CD4-positive, alpha-beta T cell treated with Interleukin-12 subunit alpha and Interleukin-12 subunit beta, for 1 hour (primary cell): ENCODE measurements around the gene GPC1.

Experiments
- DNase-seq: peaks from one replicate; pipeline ENCODE4 v3.0.0-alpha.2; 2020

Gene GPC1

GRCh38 chr2:240458044-240458899 is 22.8 kb downstream of the GPC1 start:
- no peak for DNase-seq

GRCh38 chr2:240458900-240459391 is 23.5 kb downstream of the GPC1 start:
- DNase-seq = no peak

- DNase-seq = no peak
Observed at GRCh38 chr2:240459401-240460252, 24.2 kb downstream of the GPC1 start.

GRCh38 chr2:240460253-240460711 is 24.8 kb downstream of the GPC1 start:
- DNase-seq = no peak

- DNase-seq = no peak
Observed at GRCh38 chr2:240460781-240461431, 25.4 kb downstream of the GPC1 start.

- DNase-seq = no peak
Observed at GRCh38 chr2:240461471-240462072, 26.1 kb downstream of the GPC1 start.

- no peak for DNase-seq
Observed at GRCh38 chr2:240462073-240462706, 26.7 kb downstream of the GPC1 start.

GRCh38 chr2:240462707-240463273 is 27.3 kb downstream of the GPC1 start:
- no peak for DNase-seq

- no peak for DNase-seq
Observed at GRCh38 chr2:240463274-240463865, 27.9 kb downstream of the GPC1 start.

GRCh38 chr2:240463866-240464481 is 28.5 kb downstream of the GPC1 start:
- DNase-seq = no peak

GRCh38 chr2:240464514-240465241 is 29.2 kb downstream of the GPC1 start:
- DNase-seq = no peak

- no peak for DNase-seq
Observed at GRCh38 chr2:240465268-240465764, 29.9 kb downstream of the GPC1 start.

GRCh38 chr2:240465765-240466578 is 30.5 kb downstream of the GPC1 start:
- DNase-seq = no peak

- DNase-seq = no peak
Observed at GRCh38 chr2:240466579-240467148, 31.2 kb downstream of the GPC1 start.

GRCh38 chr2:240467149-240467642 is 31.7 kb downstream of the GPC1 start:
- no peak for DNase-seq

GRCh38 chr2:240467659-240468302 is 32.3 kb downstream of the GPC1 start:
- DNase-seq = no peak

GRCh38 chr2:240468303-240469238 is 33.1 kb downstream of the GPC1 start:
- DNase-seq = no peak
